HepG2 (cell line): Measurements from ENCODE around the gene RAB3B. TPM values are rescaled to one million over a fixed set of nuclear protein-coding genes. Genes with fewer than 3 reads are reported as not detected.

ENCODE experiments used
- ATAC-seq: fragments of 200-7000 bp; cut with Tn5 transposase; 3 replicates; pipeline ENCODE4 v1.9.1; 2020; ENCODE audit warnings: mild to moderate bottlenecking, moderate library complexity
- BruUV-seq: library from RNA; stranded (reverse); fragments of 400-500 nt; replicated peaks from 2 replicates; lab custom pipeline; 2021; lab: Mats Ljungman, UMichigan
- CTCF ChIA-PET: fragments of 300-600 bp; formaldehyde crosslinking; extraction: SDS; loops from one replicate; lab custom pipeline; 2021; ENCODE audit warnings: low total read pairs, inconsistent platforms, low intra/inter-chr PET ratio; lab: Yijun Ruan, JAX
- POLR2A ChIA-PET: fragments of 350-600 bp; sonication (Branson Sonifier 250); formaldehyde crosslinking; loops from one replicate; lab custom pipeline; 2020; ENCODE audit warnings: antibody characterized with exemption, inconsistent platforms; lab: Yijun Ruan, JAX
- DNase-seq: peaks from one replicate; pipeline ENCODE4 v3.0.0-alpha.2; 2015; ENCODE audit warnings: low spot score
- FAIRE-seq: peaks from 3 replicates; lab custom pipeline; 2011; peaks lifted over from hg19 to GRCh38; lab: Jason Lieb, UNC
- H2AFZ ChIP-seq: one replicate; pipeline ENCODE4 v1.6.1; 2011; ENCODE audit warnings: low read length, inconsistent platforms
- H3K27ac ChIP-seq: fragments of 300-600 bp; 3 replicates; pipeline ENCODE4 v1.8.0; 2011; ENCODE audit warnings: mixed run types, mild to moderate bottlenecking, mixed read lengths, low read length, inconsistent platforms; ENCODE audit not compliant: insufficient read depth; ENCODE audit errors: extremely low read length
- H3K27me3 ChIP-seq, 2 experiments: fragments of 200-600 bp in 1 of 2; 2 replicates in 1 of 2; 3 replicates in 1 of 2; pipeline versions ENCODE4 v1.6.0 to v1.8.0; 2011; ENCODE audit warnings: low read length in 2 of 2, mild to moderate bottlenecking in 2 of 2, moderate library complexity in 2 of 2, inconsistent platforms in 1 of 2; ENCODE audit not compliant: insufficient read depth in 2 of 2, control insufficient read depth in 1 of 2
- H3K36me3 ChIP-seq, 2 experiments: fragments of 200-600 bp in 1 of 2; replicated peaks in 1 of 2; 2 replicates in 1 of 2; 3 replicates in 1 of 2; pipeline versions ENCODE4 v1.5.1 to v1.8.0; 2011; ENCODE audit warnings: low read length in 2 of 2, inconsistent platforms in 1 of 2; ENCODE audit not compliant: insufficient read depth in 2 of 2, control insufficient read depth in 1 of 2
- H3K4me1 ChIP-seq: 2 replicates; pipeline ENCODE4 v1.5.1; 2012; ENCODE audit warnings: low read length, inconsistent platforms; ENCODE audit not compliant: insufficient read depth
- H3K4me2 ChIP-seq: 2 replicates; pipeline ENCODE4 v1.6.0; 2011; ENCODE audit warnings: low read depth, low read length, inconsistent platforms
- H3K4me3 ChIP-seq, 3 experiments: fragments of 200-600 bp in 1 of 3; sonication (generic), shearing (Covaris generic) in 1 of 3; replicated peaks in 1 of 3; 2 replicates each; pipeline ENCODE4 v1.5.1; 2011 to 2016; ENCODE audit warnings: low read length in 3 of 3, inconsistent platforms in 2 of 3, low read depth in 2 of 3, mild to moderate bottlenecking in 2 of 3, control low read depth in 1 of 3, mixed read lengths in 1 of 3; ENCODE audit not compliant: insufficient read depth in 1 of 3
- H3K79me2 ChIP-seq: one replicate; pipeline ENCODE4 v1.6.1; 2011; ENCODE audit warnings: low read length, inconsistent platforms; ENCODE audit not compliant: insufficient read depth
- H3K9ac ChIP-seq: 2 replicates; pipeline ENCODE4 v1.6.0; 2011; ENCODE audit warnings: mild to moderate bottlenecking, low read depth, low read length, inconsistent platforms; ENCODE audit not compliant: insufficient read depth
- H3K9me3 ChIP-seq: 2 replicates; pipeline ENCODE4 v1.5.1; 2012; ENCODE audit warnings: mild to moderate bottlenecking, low read length
- H4K20me1 ChIP-seq: 2 replicates; pipeline ENCODE4 v1.6.0; 2011; ENCODE audit warnings: inconsistent platforms, mild to moderate bottlenecking, low read length, moderate library complexity; ENCODE audit not compliant: insufficient read depth
- BRCA1 ChIP-seq: sonication (generic); formaldehyde crosslinking; IDR thresholded peaks from 2 replicates; pipeline ENCODE4 v1.4.0; 2020; ENCODE audit warnings: missing genetic modification reagents
- BRD4 ChIP-seq: sonication (generic); formaldehyde crosslinking; IDR thresholded peaks from 2 replicates; pipeline ENCODE4 v1.4.0; 2020; ENCODE audit warnings: missing genetic modification reagents
- FOXA3 ChIP-seq: IDR thresholded peaks from 2 replicates; pipeline ENCODE4 v1.6.1; 2016; ENCODE audit warnings: missing genetic modification reagents, missing compliant biosample characterization
- GATA4 ChIP-seq: sonication (generic); IDR thresholded peaks from 2 replicates; pipeline ENCODE4 v1.6.1; 2016; ENCODE audit warnings: antibody characterized with exemption, low read depth, borderline replicate concordance
- HNF1B ChIP-seq: sonication (generic); formaldehyde crosslinking; IDR thresholded peaks from 2 replicates; pipeline ENCODE4 v1.5.1; 2020; ENCODE audit warnings: mild to moderate bottlenecking, moderate library complexity, missing genetic modification reagents
- MEIS1 ChIP-seq: sonication (generic); formaldehyde crosslinking; IDR thresholded peaks from 2 replicates; pipeline ENCODE4 v1.9.0; 2021; ENCODE audit warnings: mild to moderate bottlenecking, missing genetic modification reagents, moderate library complexity, borderline replicate concordance
- PHF8 ChIP-seq: sonication (generic); formaldehyde crosslinking; IDR thresholded peaks from 2 replicates; pipeline ENCODE4 v1.5.0; 2020; ENCODE audit warnings: missing genetic modification reagents
- SOX5 ChIP-seq: IDR thresholded peaks from 2 replicates; pipeline ENCODE4 v1.6.1; 2016; ENCODE audit warnings: borderline replicate concordance
- SP5 ChIP-seq: IDR thresholded peaks from 2 replicates; pipeline ENCODE4 v1.6.1; 2016; ENCODE audit warnings: low read depth, borderline replicate concordance
- ZBTB25 ChIP-seq: IDR thresholded peaks from 2 replicates; pipeline ENCODE4 v1.6.1; 2018; ENCODE audit warnings: missing genetic modification reagents
- ZKSCAN1 ChIP-seq: fragments of 150-350 bp; IDR thresholded peaks from 2 replicates; pipeline ENCODE4 v1.6.1; 2014; ENCODE audit warnings: low read length
- ZMAT5 ChIP-seq: sonication (generic); formaldehyde crosslinking; IDR thresholded peaks from 2 replicates; pipeline ENCODE4 v1.5.0; 2020; ENCODE audit warnings: mild to moderate bottlenecking, low read depth, missing genetic modification reagents, borderline replicate concordance
- ZNF20 ChIP-seq: sonication (generic); formaldehyde crosslinking; IDR thresholded peaks from 2 replicates; pipeline ENCODE4 v1.4.0; 2020; ENCODE audit warnings: mild to moderate bottlenecking, moderate library complexity, missing genetic modification reagents
- ZNF280B ChIP-seq: sonication (generic); formaldehyde crosslinking; IDR thresholded peaks from 2 replicates; pipeline ENCODE4 v1.5.0; 2020; ENCODE audit warnings: missing genetic modification reagents, mild to moderate bottlenecking, borderline replicate concordance
- ZNF430 ChIP-seq: sonication (generic); formaldehyde crosslinking; IDR thresholded peaks from 2 replicates; pipeline ENCODE4 v1.9.0; 2021; ENCODE audit warnings: mild to moderate bottlenecking, missing genetic modification reagents
- ZNF546 ChIP-seq: sonication (generic); formaldehyde crosslinking; conservative IDR thresholded peaks from 2 replicates; pipeline ENCODE4 v1.8.1; 2023; ENCODE audit warnings: mild to moderate bottlenecking, missing genetic modification reagents
- ZNF703 ChIP-seq: sonication (generic); formaldehyde crosslinking; IDR thresholded peaks from 2 replicates; pipeline ENCODE4 v1.5.1; 2020; ENCODE audit warnings: missing genetic modification reagents, mild to moderate bottlenecking, moderate library complexity, borderline replicate concordance
- ZNF709 ChIP-seq: sonication (generic); formaldehyde crosslinking; IDR thresholded peaks from 2 replicates; pipeline ENCODE4 v1.5.0; 2020; ENCODE audit warnings: mild to moderate bottlenecking, missing genetic modification reagents
- ZSCAN29 ChIP-seq: sonication (generic); formaldehyde crosslinking; conservative IDR thresholded peaks from 2 replicates; pipeline ENCODE4 v1.4.0; 2020; ENCODE audit warnings: mild to moderate bottlenecking, missing genetic modification reagents
- WGBS: methylation state at CpG from one replicate; pipeline ENCODE4 v1.1.6; 2017; ENCODE audit warnings: low lambda C conversion rate; 5-methylcytosine and 5-hydroxymethylcytosine counted together
- in situ Hi-C: cut with HindIII; loops from 2 replicates; pipeline ENCODE4 v1.10.0; 2017; ENCODE audit warnings: low pct_unique_long_range_greater_than_20kb; ENCODE audit not compliant: extremely low pct_ligation_motif_present
- intact Hi-C: fragments of 100-400 bp; cut with micrococcal nuclease; formaldehyde crosslinking; loops from one replicate; pipeline ENCODE4 v1.10.0; 2022; ENCODE audit not compliant: unreplicated experiment
- polyA plus RNA-seq, 8 experiments: library from polyadenylated mRNA; depleted of rRNA in 3 of 8; stranded (reverse) in 7 of 8; unstranded in 1 of 8; fragments of >200 nt; fragmentation: Illumina TruSeq in 4 of 8; extraction: Trizol in 4 of 8; gene quantifications; 2 replicates each; pipeline versions ENCODE4 v1.2.1 to v1.2.3, GENCODE V29; 2011 to 2016; ENCODE audit warnings: low read depth in 4 of 8, missing spikeins in 1 of 8, mixed read lengths in 1 of 8; ENCODE audit not compliant: insufficient read depth in 1 of 8
- total RNA-seq, 5 experiments: library from RNA; depleted of rRNA; stranded (reverse); fragments of >200 nt; fragmentation: Illumina TruSeq; extraction: Trizol; gene quantifications; 2 replicates each; pipeline ENCODE4 v1.2.3, GENCODE V29; 2016; ENCODE audit warnings: low read depth in 1 of 5

The RAB3B gene
- total and polyA plus RNA-seq, 2 of the 13 experiments (the other 11 are each of a cell fraction or from before 2014, with no cell fraction given): 1.0 to 1.2 TPM

- H3K4me1 ChIP-seq: peaks cover 8% of the 10 kb centered on the region
- BruUV-seq: no TSS peak
- CTCF ChIA-PET: no interaction called here
- DNase-seq: no peak
- no peaks in the 10 kb centered on the region; a peak in 2 of 5 replicates for H3K27me3 ChIP-seq
- no peak overlapping the region for H3K9ac ChIP-seq
- ATAC-seq: no peak
- H4K20me1 ChIP-seq: no peaks in the 10 kb centered on the region
- H3K36me3 ChIP-seq: no peaks in the 10 kb centered on the region
- TF ChIP-seq BRD4 (CRISPR knock-in tag): no peak
- TF ChIP-seq SOX5 (CRISPR knock-in tag): no peak
- no peak for TF ChIP-seq BRCA1 (CRISPR knock-in tag)
- no peak for TF ChIP-seq MEIS1 (CRISPR knock-in tag)
- TF ChIP-seq ZSCAN29 (CRISPR knock-in tag): no peak
- no peak for TF ChIP-seq ZKSCAN1
- TF ChIP-seq ZNF280B (CRISPR knock-in tag): no peak
- no peak for TF ChIP-seq ZNF430 (CRISPR knock-in tag)
- no peak for TF ChIP-seq ZNF703 (CRISPR knock-in tag)
- no peak for TF ChIP-seq FOXA3 (CRISPR knock-in tag)
- no peak for TF ChIP-seq HNF1B (CRISPR knock-in tag)
- no peak for TF ChIP-seq SP5 (CRISPR knock-in tag)
- TF ChIP-seq ZNF20: no peak
- TF ChIP-seq GATA4: no peak
- no peak for TF ChIP-seq PHF8 (CRISPR knock-in tag)
- TF ChIP-seq ZBTB25 (CRISPR knock-in tag): no peak
- no peak for TF ChIP-seq ZNF546 (CRISPR knock-in tag)
- no peak for TF ChIP-seq ZNF709
- TF ChIP-seq ZMAT5 (CRISPR knock-in tag): no peak
- TF ChIP-seq, all 625 proteins: peak for 0
- H2AFZ ChIP-seq: no peak overlapping the region
- in situ Hi-C loops (no loop called here), intact Hi-C loops (loop anchor here (5.0 kb wide), 1 partner anchor 83 kb away; no protein-coding TSS in a partner anchor)
- no peak for FAIRE-seq
- no peaks in the 10 kb centered on the region for H3K9me3 ChIP-seq
- H3K79me2 ChIP-seq: no peaks in the 10 kb centered on the region
- WGBS: 76% methylated on average over 8 of the region's 10 CpGs
- no peak overlapping the region for H3K4me3 ChIP-seq
- H3K27ac ChIP-seq: no peak overlapping the region
- POLR2A ChIA-PET: no interaction called here
- no peak overlapping the region for H3K4me2 ChIP-seq
Observed at GRCh38 chr1:51919684-51920083, 70.8 kb downstream of the RAB3B start.
